Testis (tissue), 2 donors: Measurements from ENCODE around the gene PPM1A.

Source experiments
- POLR2A ChIP-seq: fragments of 450-650 bp; IDR thresholded peaks from one replicate; pipeline ENCODE4 v1.6.1; 2017; ENCODE audit warnings: antibody characterized with exemption, mild to moderate bottlenecking, moderate library complexity
- TF ChIP-seq, protein P1 (sequence below), 3 experiments: fragments of 450-650 bp in 2 of 3; fragments of 200-600 bp in 1 of 3; sonication (generic) in 1 of 3; IDR thresholded peaks; one replicate each; pipeline ENCODE4 v1.5.1; 2016 to 2019; ENCODE audit warnings: antibody characterized with exemption in 3 of 3, mild to moderate bottlenecking in 2 of 3, moderate library complexity in 1 of 3

DNA sequence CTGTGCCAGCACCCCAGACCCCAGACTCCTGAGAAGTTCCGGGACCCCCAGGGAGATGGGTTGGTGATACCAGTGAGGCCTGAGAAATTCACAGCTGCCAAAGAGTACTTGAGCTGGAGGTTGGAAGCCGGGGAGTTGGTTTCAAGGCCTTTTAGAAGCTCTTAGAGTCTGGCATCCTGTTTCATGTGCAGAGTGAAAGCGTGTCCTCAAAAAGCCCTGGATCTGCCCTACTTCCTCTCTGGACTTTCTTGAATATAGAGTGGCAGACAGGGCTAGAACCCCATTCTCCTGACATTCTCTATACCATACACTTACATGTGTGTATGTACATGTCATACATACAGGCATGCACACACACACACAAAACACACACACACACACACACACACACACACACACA, 31.3 kb upstream of the PPM1A start:
- TF ChIP-seq, protein P1, sequence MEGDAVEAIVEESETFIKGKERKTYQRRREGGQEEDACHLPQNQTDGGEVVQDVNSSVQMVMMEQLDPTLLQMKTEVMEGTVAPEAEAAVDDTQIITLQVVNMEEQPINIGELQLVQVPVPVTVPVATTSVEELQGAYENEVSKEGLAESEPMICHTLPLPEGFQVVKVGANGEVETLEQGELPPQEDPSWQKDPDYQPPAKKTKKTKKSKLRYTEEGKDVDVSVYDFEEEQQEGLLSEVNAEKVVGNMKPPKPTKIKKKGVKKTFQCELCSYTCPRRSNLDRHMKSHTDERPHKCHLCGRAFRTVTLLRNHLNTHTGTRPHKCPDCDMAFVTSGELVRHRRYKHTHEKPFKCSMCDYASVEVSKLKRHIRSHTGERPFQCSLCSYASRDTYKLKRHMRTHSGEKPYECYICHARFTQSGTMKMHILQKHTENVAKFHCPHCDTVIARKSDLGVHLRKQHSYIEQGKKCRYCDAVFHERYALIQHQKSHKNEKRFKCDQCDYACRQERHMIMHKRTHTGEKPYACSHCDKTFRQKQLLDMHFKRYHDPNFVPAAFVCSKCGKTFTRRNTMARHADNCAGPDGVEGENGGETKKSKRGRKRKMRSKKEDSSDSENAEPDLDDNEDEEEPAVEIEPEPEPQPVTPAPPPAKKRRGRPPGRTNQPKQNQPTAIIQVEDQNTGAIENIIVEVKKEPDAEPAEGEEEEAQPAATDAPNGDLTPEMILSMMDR (IDR thresholded peaks at IDR 0.05) = no peak
- TF ChIP-seq POLR2A = no peak
